Esophagus muscularis mucosa (tissue), 4 donors: ENCODE measurements around the gene RNASEL. TPM values are rescaled to one million over a fixed set of nuclear protein-coding genes. Genes with fewer than 3 reads are reported as not detected.

ENCODE experiments used
- DNase-seq: peaks from one replicate; pipeline ENCODE4 v3.0.0-alpha.2; 2017; ENCODE audit errors: extremely low spot score
- H3K27ac ChIP-seq, 4 donors: fragments of 200-600 bp; sonication (generic); replicated peaks in 1 of 4; 1 replicate in 3 of 4; 2 replicates in 1 of 4; pipeline ENCODE4 v1.5.1; 2016 to 2019; ENCODE audit warnings: mild to moderate bottlenecking in 1 of 4
- H3K27me3 ChIP-seq, 4 donors: fragments of 200-600 bp; sonication (generic); one replicate each; pipeline versions ENCODE4 v1.5.1 to v1.6.0; 2016 to 2019
- H3K36me3 ChIP-seq, 4 donors: fragments of 200-600 bp; sonication (generic); one replicate each; pipeline ENCODE4 v1.5.1; 2016 to 2019
- H3K4me1 ChIP-seq, 4 donors: fragments of 200-600 bp; sonication (generic); one replicate each; pipeline ENCODE4 v1.5.1; 2016 to 2019
- H3K4me3 ChIP-seq, 4 donors: fragments of 200-600 bp; sonication (generic); 1 replicate in 2 of 4; 2 replicates in 2 of 4; pipeline ENCODE4 v1.5.1; 2016 to 2019; ENCODE audit warnings: mild to moderate bottlenecking in 4 of 4, moderate library complexity in 1 of 4
- H3K9me3 ChIP-seq, 4 donors: fragments of 200-600 bp; sonication (generic); 1 replicate in 3 of 4; 2 replicates in 1 of 4; pipeline ENCODE4 v1.5.1; 2016 to 2019
- CTCF ChIP-seq, 3 experiments: fragments of 200-600 bp in 2 of 3; fragments of 450-650 bp in 1 of 3; sonication (generic) in 2 of 3; IDR thresholded peaks; one replicate each; pipeline ENCODE4 v1.5.1; 2017 to 2019; ENCODE audit warnings: antibody characterized with exemption in 3 of 3, mild to moderate bottlenecking in 2 of 3, moderate library complexity in 1 of 3
- EP300 ChIP-seq: sonication (generic); formaldehyde crosslinking; IDR thresholded peaks from one replicate; pipeline ENCODE4 v1.6.1; 2017; ENCODE audit warnings: antibody characterized with exemption
- POLR2A ChIP-seq: fragments of 450-650 bp; IDR thresholded peaks from one replicate; pipeline ENCODE4 v1.6.1; 2017; ENCODE audit warnings: antibody characterized with exemption, moderate library complexity, mild to moderate bottlenecking, low read depth
- POLR2AphosphoS5 ChIP-seq, 2 donors: sonication (generic); formaldehyde crosslinking; IDR thresholded peaks; one replicate each; pipeline ENCODE4 v1.6.1; 2017; ENCODE audit warnings: antibody characterized with exemption in 2 of 2
- WGBS: methylation state at CpG from one replicate; pipeline ENCODE4 v1.1.5; 2018; 5-methylcytosine and 5-hydroxymethylcytosine counted together
- intact Hi-C: fragments of 100-400 bp; cut with DNase I; formaldehyde crosslinking; loops from one replicate; pipeline ENCODE4 v1.15.1; 2023
- total RNA-seq, 4 donors: library from RNA; depleted of rRNA; stranded (reverse); fragments of >200 nt; gene quantifications; one replicate each; pipeline versions ENCODE4 v1.1.0 to v1.2.1, GENCODE V29; 2016

The RNASEL gene
- total RNA-seq, 4 donors from 2014 or later: 6.0 to 10.8 (median 9.0) TPM

- WGBS: 77% methylated on average over 5 of the region's 5 CpGs
- intact Hi-C loops: loop anchor here (5.0 kb wide), 1 partner anchor 511 kb away; no protein-coding TSS in a partner anchor
- no peaks in the 10 kb centered on the region for H3K9me3 ChIP-seq
- H3K27me3 ChIP-seq: no peaks in the 10 kb centered on the region
- DNase-seq: no peak
- H3K4me1 ChIP-seq: peaks cover 16 to 38% (median 34%) of the 10 kb centered on the region in 4 donors
- H3K36me3 ChIP-seq: peaks cover 0 to 21% (median 6%) of the 10 kb centered on the region in 4 donors
- H3K27ac ChIP-seq: no peak overlapping the region
- no peak overlapping the region for H3K4me3 ChIP-seq
- no peak for TF ChIP-seq POLR2AphosphoS5 (IDR thresholded peaks at IDR 0.05)
- TF ChIP-seq CTCF (IDR thresholded peaks at IDR 0.05): no peak
- TF ChIP-seq EP300: no peak
- TF ChIP-seq POLR2A: no peak
Measured at GRCh38 chr1:182598296-182598695, 9.2 kb upstream of the RNASEL start.

- no peak for TF ChIP-seq EP300
- TF ChIP-seq POLR2A: no peak
- TF ChIP-seq POLR2AphosphoS5 (IDR thresholded peaks at IDR 0.05): no peak
- TF ChIP-seq CTCF (IDR thresholded peaks at IDR 0.05): no peak
- intact Hi-C loops: loop anchor here (5.0 kb wide), 1 partner anchor 510 kb away; no protein-coding TSS in a partner anchor
- Histone ChIP-seq H3K4me1 (peaks cover 15 to 26% (median 24%) of the 10 kb centered on the region in 4 donors), H3K9me3 (no peaks in the 10 kb centered on the region), H3K27me3 (no peaks in the 10 kb centered on the region), H3K27ac (no peak overlapping the region), H3K36me3 (peaks cover 0 to 21% (median 6%) of the 10 kb centered on the region in 4 donors), H3K4me3 (no peak overlapping the region)
- DNase-seq: no peak
- WGBS: 91% methylated on average over 6 of the region's 6 CpGs
Measured at GRCh38 chr1:182596934-182597333, 7.9 kb upstream of the RNASEL start.

GRCh38 chr1:182595641-182596240 lies 6.7 kb upstream of the RNASEL start:
- Histone ChIP-seq H3K9me3 (no peaks in the 10 kb centered on the region), H3K36me3 (peaks cover 0 to 21% (median 4%) of the 10 kb centered on the region in 4 donors), H3K4me3 (no peak overlapping the region), H3K27me3 (no peaks in the 10 kb centered on the region), H3K27ac (peak overlapping the region in 1 of 4 donors; percentile 4), H3K4me1 (peaks cover 5 to 15% (median 12%) of the 10 kb centered on the region in 4 donors)
- TF ChIP-seq POLR2AphosphoS5 (IDR thresholded peaks at IDR 0.05): peak in 1 of 2 donors; percentile 44
- no peak for TF ChIP-seq EP300
- peak; percentile 84 to 89 (median 86) for TF ChIP-seq CTCF (IDR thresholded peaks at IDR 0.05)
- intact Hi-C loops: loop anchor here (5.0 kb wide), 1 partner anchor 508 kb away; no protein-coding TSS in a partner anchor
- no peak for DNase-seq
- 41% methylated on average over 4 of the region's 4 CpGs for WGBS

- peak overlapping the region in 1 of 4 donors; percentile 93 for H3K27ac ChIP-seq
- no peak overlapping the region for H3K4me3 ChIP-seq
- no peaks in the 10 kb centered on the region for H3K9me3 ChIP-seq
- WGBS: 92% methylated on average over 5 of the region's 5 CpGs
- peaks cover 4 to 22% (median 18%) of the 10 kb centered on the region in 4 donors for H3K4me1 ChIP-seq
- no peak for TF ChIP-seq CTCF (IDR thresholded peaks at IDR 0.05)
- no peak for TF ChIP-seq POLR2AphosphoS5 (IDR thresholded peaks at IDR 0.05)
- no peak for TF ChIP-seq EP300
- no peak for TF ChIP-seq POLR2A
- intact Hi-C loops: loop anchor here (10.0 kb wide), 1 partner anchor 135 kb away; the partner anchor contains the start of gene RGSL1
- no peak for DNase-seq
- no peaks in the 10 kb centered on the region for H3K27me3 ChIP-seq
- H3K36me3 ChIP-seq: peaks cover 0 to 9% (median 3%) of the 10 kb centered on the region in 4 donors
Measured at GRCh38 chr1:182589931-182590330, 875 bp upstream of the RNASEL start.
